Right cardiac atrium (tissue), 5 donors: ENCODE results near the gene DSG3. TPM values are rescaled to one million over a fixed set of nuclear protein-coding genes. Genes with fewer than 3 reads are reported as not detected.

Experiments used
- ATAC-seq, 2 donors: fragments of 200-7000 bp; cut with Tn5 transposase; one replicate each; pipeline versions ENCODE4 v1.8.0 to v1.9.1; 2020; ENCODE audit warnings: moderate library complexity in 2 of 2, mild to moderate bottlenecking in 1 of 2
- DNase-seq, 3 donors: peaks; one replicate each; pipeline ENCODE4 v3.0.0-alpha.2; 2020
- H3K27ac ChIP-seq: one replicate; pipeline ENCODE4 v1.5.1; 2013; ENCODE audit warnings: mild to moderate bottlenecking, low read length, control low read depth, moderate library complexity
- H3K27me3 ChIP-seq: one replicate; pipeline ENCODE4 v1.6.1; 2013; ENCODE audit not compliant: control insufficient read depth, insufficient read depth
- H3K4me1 ChIP-seq: one replicate; pipeline ENCODE4 v1.6.1; 2013; ENCODE audit warnings: low read length; ENCODE audit not compliant: control insufficient read depth, insufficient read depth
- H3K4me3 ChIP-seq: one replicate; pipeline ENCODE4 v1.5.1; 2013; ENCODE audit warnings: low read length, control low read depth
- H3K9me3 ChIP-seq: one replicate; pipeline ENCODE4 v1.6.1; 2013; ENCODE audit warnings: low read length; ENCODE audit not compliant: control insufficient read depth
- WGBS: extraction: QIAGEN DNeasy Blood & Tissue Kit; methylation state at CpG from one replicate; pipeline ENCODE4 v1.1.7; 2013; 5-methylcytosine and 5-hydroxymethylcytosine counted together
- intact Hi-C, 4 donors: fragments of 100-400 bp; cut with DNase I; formaldehyde crosslinking; loops; one replicate each; pipeline versions ENCODE4 v1.11.0 to v1.14.0; 2022 to 2023
- polyA plus RNA-seq: library from polyadenylated mRNA; stranded (reverse); fragments of 200-250 nt; gene quantifications from one replicate; pipeline ENCODE4 v1.2.3, GENCODE V29; 2013
- total RNA-seq, 4 donors: library from RNA; stranded (reverse); fragmentation: NEBNext Ultra II Directional; extraction: Animal tissue kit (Norgen Biotek cat#: 25700); gene quantifications; one replicate each; pipeline ENCODE4 v1.2.1, GENCODE V29; 2021
- donor health status: healthy with polysubstance abuse.
- donor health status: DM: no; HTN: yes; CAD: no.
- donor health status: DM: no; HTN: no; CAD: no.
- donor health status: DM: no; HTN: yes; CAD: no; lungs with severe emphysema.
- donor health status: DM: yes; HTN: yes; CAD: no.

Gene DSG3
- total and polyA plus RNA-seq, 5 donors: not detected

DNA sequence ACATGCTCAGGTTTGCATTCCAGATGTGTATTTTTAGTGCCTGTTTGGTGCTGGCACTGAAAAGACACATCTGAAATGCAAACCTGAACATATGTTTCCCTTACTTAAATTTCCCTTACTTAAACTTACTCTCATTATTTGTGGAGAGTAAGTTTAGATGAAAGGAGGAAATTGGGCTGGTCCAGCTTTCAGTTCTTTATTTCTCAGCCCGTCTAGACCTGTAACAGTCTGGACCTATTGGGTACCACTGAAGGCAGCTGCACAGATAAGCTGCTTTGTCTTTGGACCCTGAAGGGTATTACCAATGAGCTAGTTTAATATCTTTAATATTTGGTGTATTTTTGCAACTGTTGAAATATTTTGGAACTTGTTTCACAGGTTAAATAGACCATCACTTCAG is 17.0 kb upstream of the DSG3 start:
- DNase-seq: no peak
- Histone ChIP-seq H3K9me3 (no peaks in the 10 kb centered on the region), H3K4me1 (no peaks in the 10 kb centered on the region), H3K27me3 (no peaks in the 10 kb centered on the region), H3K4me3 (no peak overlapping the region), H3K27ac (no peak overlapping the region)
- intact Hi-C loops: no loop called here
- 77% methylated on average over 1 of the region's 1 CpG for WGBS
- ATAC-seq: no peak

DNA sequence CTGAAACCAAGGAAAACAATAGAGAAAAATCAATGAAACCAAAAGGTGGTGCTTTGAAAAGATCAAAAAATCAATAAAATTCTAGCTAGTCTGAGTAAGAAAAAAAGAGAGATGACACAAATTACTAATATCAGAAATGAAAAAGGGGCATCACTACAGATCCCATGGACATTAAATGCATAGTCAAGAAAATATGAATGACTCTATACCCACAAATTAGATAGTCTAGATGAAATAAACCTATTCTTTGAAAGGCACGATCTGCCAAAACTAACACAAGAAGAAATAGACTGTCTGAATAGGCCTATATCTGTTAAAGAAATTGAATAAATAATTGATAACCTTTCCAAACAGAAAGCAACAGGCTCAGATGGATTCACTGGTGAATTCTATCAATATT is 15.2 kb upstream of the DSG3 start:
- no peak overlapping the region for H3K27ac ChIP-seq
- no peaks in the 10 kb centered on the region for H3K9me3 ChIP-seq
- intact Hi-C loops: no loop called here
- DNase-seq (no peak), ATAC-seq (no peak)
- H3K27me3 ChIP-seq: no peaks in the 10 kb centered on the region
- no peak overlapping the region for H3K4me3 ChIP-seq
- H3K4me1 ChIP-seq: no peaks in the 10 kb centered on the region
- WGBS: 83% methylated on average over 1 of the region's 1 CpG

DNA sequence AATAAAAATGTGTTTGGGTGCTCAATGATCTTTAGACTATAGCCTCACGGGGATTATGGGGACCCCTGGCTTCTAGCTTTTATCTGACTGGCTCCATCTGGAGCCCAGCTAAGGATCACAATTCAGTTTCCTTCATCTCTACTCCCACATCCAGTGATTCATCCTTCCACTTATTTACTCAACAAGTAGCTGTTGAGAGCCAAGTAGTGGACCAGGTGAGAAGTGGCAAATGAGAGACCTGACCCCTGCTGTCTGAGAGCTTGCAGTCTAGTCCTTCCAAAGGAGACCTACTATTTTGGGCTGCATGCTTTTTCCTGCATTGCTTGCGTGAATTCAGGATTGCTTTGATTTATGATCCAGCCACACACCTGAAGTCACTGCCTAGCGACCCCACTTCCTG is 10.7 kb upstream of the DSG3 start:
- Histone ChIP-seq H3K4me3 (no peak overlapping the region), H3K4me1 (no peaks in the 10 kb centered on the region), H3K27me3 (no peaks in the 10 kb centered on the region), H3K27ac (no peak overlapping the region), H3K9me3 (no peaks in the 10 kb centered on the region)
- 78% methylated on average over 3 of the region's 3 CpGs for WGBS
- intact Hi-C loops: no loop called here
- ATAC-seq: no peak
- no peak for DNase-seq

DNA sequence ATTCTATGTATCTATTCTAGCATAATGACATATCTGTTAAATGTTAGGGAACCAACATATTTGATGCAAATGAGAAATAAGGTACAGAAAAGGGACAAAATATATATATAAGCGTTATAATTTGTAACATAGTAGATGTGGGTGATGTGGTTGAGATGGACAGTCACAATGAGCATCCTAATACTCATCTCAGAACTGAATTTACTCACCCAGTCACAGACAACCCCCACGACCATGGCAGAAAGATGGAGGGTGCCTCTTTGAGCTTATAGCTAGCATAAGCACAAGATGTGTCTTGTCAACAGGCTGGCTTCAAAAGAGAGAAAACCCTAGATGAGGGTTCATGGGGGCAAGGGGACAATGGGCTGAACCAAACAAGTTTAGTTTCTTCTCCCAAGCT is 9.1 kb upstream of the DSG3 start:
- ATAC-seq: no peak

DNA sequence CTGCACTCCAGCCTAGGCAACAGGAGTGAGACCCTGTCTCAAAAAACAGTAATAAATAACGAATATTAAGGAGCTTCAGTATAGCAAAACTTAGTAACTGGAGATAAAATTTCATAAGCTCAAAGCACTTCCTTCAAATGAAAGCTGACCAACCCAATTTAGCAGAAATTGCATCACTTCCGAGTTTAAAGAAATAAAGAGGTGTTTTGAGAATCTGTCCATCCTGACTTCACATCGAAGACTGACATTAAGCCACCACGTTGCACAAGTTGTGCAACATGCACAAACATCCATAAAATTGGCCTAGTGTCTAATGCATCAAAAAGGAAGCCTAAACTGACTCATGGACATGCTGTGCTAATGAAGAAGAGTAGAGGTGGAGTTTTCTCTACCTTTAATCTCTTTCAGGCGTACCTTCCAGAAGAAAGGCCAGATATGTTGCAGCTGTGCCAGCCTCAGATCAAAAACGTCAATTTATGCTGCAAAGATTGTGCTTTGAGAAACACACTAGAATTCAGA is 7.7 kb upstream of the DSG3 start:
- Histone ChIP-seq H3K9me3 (no peaks in the 10 kb centered on the region), H3K27ac (no peak overlapping the region), H3K4me3 (no peak overlapping the region), H3K4me1 (no peaks in the 10 kb centered on the region), H3K27me3 (no peaks in the 10 kb centered on the region)
- WGBS: 81% methylated on average over 6 of the region's 6 CpGs
- intact Hi-C loops: no loop called here
- ATAC-seq: no peak
- no peak for DNase-seq

More for the DNA sequence above, 9.1 kb upstream of the DSG3 start:
- WGBS: 86% methylated on average over 2 of the region's 2 CpGs
- no peak overlapping the region for H3K27ac ChIP-seq
- no peaks in the 10 kb centered on the region for H3K27me3 ChIP-seq
- intact Hi-C loops: no loop called here
- H3K9me3 ChIP-seq: no peaks in the 10 kb centered on the region
- no peak for DNase-seq
- H3K4me3 ChIP-seq: no peak overlapping the region
- no peaks in the 10 kb centered on the region for H3K4me1 ChIP-seq

DNA sequence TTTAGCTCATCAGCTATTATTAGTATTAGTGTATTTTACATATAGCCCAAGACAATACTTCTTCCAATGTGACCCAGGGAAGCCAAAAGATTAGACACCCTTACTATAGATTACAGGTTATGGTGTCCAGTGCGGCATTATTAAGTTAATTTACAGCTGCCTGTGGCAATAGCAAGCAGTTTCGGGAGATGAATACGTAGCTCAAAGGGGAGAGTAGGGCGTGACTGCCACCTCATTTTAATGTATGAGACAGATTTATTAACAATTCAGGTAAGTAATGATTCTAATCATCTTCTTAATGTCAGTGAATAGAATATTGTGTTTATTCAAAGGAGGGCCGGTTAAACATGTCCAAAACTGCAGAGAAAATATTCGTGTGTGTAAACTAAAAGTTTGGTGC is 6.8 kb upstream of the DSG3 start:
- Histone ChIP-seq H3K27me3 (no peaks in the 10 kb centered on the region), H3K4me3 (no peak overlapping the region), H3K27ac (no peak overlapping the region), H3K4me1 (no peaks in the 10 kb centered on the region), H3K9me3 (no peaks in the 10 kb centered on the region)
- 93% methylated on average over 6 of the region's 6 CpGs for WGBS
- DNase-seq: no peak
- intact Hi-C loops: no loop called here
- no peak for ATAC-seq

DNA sequence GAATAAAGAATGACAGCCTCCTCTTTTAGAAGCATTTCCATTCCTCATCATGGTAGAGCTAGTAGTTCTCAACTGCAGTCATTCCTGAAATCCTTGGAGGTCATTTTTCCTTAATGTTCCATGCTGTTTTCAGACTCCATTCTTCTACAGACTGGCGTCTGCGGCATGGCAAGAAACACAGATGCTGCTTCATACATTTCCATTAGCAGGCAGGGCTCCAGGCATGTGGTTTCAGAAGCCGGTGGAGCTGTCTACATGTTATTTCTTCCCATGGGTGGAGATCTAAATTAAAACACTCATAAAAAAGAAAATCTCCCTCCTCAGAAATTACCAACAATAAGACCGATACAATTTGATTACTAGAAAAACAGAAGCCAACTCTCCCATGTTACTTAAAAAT is 6.0 kb upstream of the DSG3 start:
- Histone ChIP-seq H3K27me3 (no peaks in the 10 kb centered on the region), H3K4me1 (no peaks in the 10 kb centered on the region), H3K9me3 (no peaks in the 10 kb centered on the region), H3K27ac (no peak overlapping the region), H3K4me3 (no peak overlapping the region)
- intact Hi-C loops: no loop called here
- DNase-seq (no peak), ATAC-seq (no peak)
- 90% methylated on average over 4 of the region's 4 CpGs for WGBS

DNA sequence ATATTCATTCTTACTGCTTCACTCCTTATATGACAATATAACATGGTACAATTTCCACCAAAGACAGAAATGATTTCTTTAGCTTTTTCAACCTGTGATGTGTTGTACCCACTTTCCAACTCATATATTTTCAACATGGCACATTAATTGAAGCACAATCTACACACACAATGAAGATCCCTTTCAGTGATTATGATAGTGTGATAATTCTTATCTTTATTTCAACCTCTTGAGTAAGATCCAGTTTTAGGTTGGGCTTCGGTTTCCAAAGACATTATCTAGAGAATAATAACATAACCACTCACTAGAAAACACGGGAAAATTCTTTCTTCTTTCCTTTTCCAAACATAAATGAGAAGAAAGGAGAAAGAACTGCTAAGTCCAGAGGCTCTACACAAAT is 3.4 kb upstream of the DSG3 start:
- no peak for DNase-seq
- no peak overlapping the region for H3K27ac ChIP-seq
- H3K9me3 ChIP-seq: no peaks in the 10 kb centered on the region
- H3K27me3 ChIP-seq: no peaks in the 10 kb centered on the region
- 55% methylated on average over 2 of the region's 2 CpGs for WGBS
- no peaks in the 10 kb centered on the region for H3K4me1 ChIP-seq
- H3K4me3 ChIP-seq: no peak overlapping the region
- intact Hi-C loops: no loop called here
- ATAC-seq: no peak

DNA sequence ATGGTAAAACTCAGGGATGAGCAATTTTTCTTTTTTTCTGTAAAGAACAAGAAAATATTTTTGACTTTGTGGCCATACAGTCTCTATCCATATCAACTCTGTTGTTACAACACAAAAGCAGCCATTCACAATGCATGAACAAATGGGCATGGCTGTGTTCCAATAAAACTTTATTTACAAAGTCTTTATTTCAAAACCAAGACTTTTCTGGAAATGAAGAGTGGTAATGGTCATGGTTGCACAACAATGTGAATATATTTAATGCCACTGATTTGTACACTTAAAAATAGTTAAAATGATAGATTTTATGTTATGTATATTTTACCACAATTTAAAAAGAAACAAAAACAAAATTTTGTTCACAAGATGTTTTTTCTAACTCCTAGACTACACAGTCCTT is 1.6 kb upstream of the DSG3 start:
- H3K4me1 ChIP-seq: no peaks in the 10 kb centered on the region
- ATAC-seq: no peak
- DNase-seq: no peak
- H3K27me3 ChIP-seq: no peaks in the 10 kb centered on the region
- H3K9me3 ChIP-seq: no peaks in the 10 kb centered on the region
- no peak overlapping the region for H3K27ac ChIP-seq
- no peak overlapping the region for H3K4me3 ChIP-seq
- intact Hi-C loops: no loop called here

DNA sequence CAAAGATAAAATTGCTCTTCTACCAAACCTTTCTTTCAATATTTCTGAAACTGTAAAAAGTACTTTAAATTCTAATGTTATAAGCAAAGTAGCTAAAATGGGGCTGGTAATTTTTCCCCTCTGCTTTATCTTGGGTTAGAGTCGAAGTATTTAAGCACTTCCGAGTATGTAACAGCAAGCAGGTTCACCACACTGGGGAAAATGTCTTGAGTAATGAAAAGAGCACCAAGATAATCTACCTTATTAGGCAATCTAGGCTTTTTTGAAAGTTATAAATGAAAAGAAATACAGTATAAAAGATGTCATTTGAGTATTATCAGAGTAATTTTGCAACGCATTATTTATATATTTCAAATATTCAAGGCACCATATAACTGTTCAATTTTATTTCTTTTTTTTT is 687 bp upstream of the DSG3 start:
- no peaks in the 10 kb centered on the region for H3K9me3 ChIP-seq
- 83% methylated on average over 3 of the region's 3 CpGs for WGBS
- H3K27ac ChIP-seq: no peak overlapping the region
- intact Hi-C loops: no loop called here
- no peak for ATAC-seq
- no peaks in the 10 kb centered on the region for H3K4me1 ChIP-seq
- H3K27me3 ChIP-seq: no peaks in the 10 kb centered on the region
- DNase-seq: no peak
- H3K4me3 ChIP-seq: no peak overlapping the region

DNA sequence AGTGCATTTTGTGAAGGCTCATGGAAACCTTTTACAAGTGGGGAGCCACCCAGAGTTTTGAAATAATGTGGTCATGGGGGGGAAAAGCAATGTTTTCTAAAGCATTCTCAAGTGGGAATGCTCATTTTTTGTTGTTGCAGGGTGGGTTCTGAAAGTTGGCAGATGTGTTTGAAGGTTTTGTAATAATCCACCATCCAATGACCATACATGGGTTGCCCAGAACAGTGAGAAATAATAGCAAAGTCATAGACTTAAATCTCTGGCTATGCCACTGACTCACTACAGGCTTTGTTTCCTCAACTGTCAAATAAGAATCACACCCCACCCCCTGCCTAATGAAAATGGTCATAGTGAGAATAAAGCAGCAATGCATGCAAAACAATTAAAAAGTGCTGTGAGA is 2.9 kb downstream of the DSG3 start:
- H3K4me1 ChIP-seq: no peaks in the 10 kb centered on the region
- DNase-seq (no peak), ATAC-seq (no peak)
- no peaks in the 10 kb centered on the region for H3K27me3 ChIP-seq
- H3K4me3 ChIP-seq: no peak overlapping the region
- intact Hi-C loops: no loop called here
- no peak overlapping the region for H3K27ac ChIP-seq
- H3K9me3 ChIP-seq: no peaks in the 10 kb centered on the region

DNA sequence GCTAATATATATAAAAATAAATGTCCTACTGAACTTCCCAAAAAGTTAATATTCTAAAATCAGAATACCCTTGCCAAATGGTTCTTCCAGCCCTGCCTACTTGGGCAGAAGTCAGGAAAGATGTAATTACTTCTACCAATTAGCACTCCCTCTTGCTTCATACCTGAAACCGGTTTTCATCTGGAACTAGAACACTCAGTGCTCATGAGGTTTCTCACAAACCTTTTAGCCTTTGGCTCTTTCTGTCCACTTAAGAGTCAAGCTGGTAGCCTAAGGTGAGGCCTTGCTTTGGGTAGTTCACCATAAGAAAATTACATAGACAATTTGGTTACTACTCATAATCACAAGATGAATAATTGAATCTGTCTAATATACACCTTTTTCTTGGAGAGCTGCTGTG is 4.1 kb downstream of the DSG3 start:
- intact Hi-C loops: no loop called here
- Histone ChIP-seq H3K4me1 (no peaks in the 10 kb centered on the region), H3K4me3 (no peak overlapping the region), H3K9me3 (no peaks in the 10 kb centered on the region), H3K27me3 (no peaks in the 10 kb centered on the region), H3K27ac (no peak overlapping the region)
- DNase-seq (no peak), ATAC-seq (no peak)
- 90% methylated on average over 1 of the region's 1 CpG for WGBS
